Small intestine (tissue), 7 donors: Measurements from ENCODE around the gene CLEC16A. TPM values are rescaled to one million over a fixed set of nuclear protein-coding genes. Genes with fewer than 3 reads are reported as not detected.
"Not testable (repeated sequence)": the region's sequence is repeated elsewhere in the genome, so short reads cannot be mapped to it uniquely, and the experiment has no call there.

Experiments used
- DNase-seq, 2 donors: peaks; one replicate each; pipeline versions ENCODE4 v3.0.0 to v3.0.0-alpha.2; 2013
- FAIRE-seq: peaks from 2 replicates; lab custom pipeline; 2012; peaks lifted over from hg19 to GRCh38; lab: Jason Lieb, UNC
- H3K27ac ChIP-seq, 3 donors: one replicate each; pipeline ENCODE4 v1.5.1; 2013; ENCODE audit warnings: low read length in 2 of 3, mild to moderate bottlenecking in 2 of 3, control low read depth in 1 of 3, inconsistent platforms in 1 of 3, low read depth in 1 of 3, moderate library complexity in 1 of 3
- H3K27me3 ChIP-seq, 3 donors: one replicate each; pipeline ENCODE4 v1.6.1; 2013; ENCODE audit warnings: low read length in 3 of 3, inconsistent platforms in 1 of 3; ENCODE audit not compliant: control insufficient read depth in 3 of 3, insufficient read depth in 3 of 3
- H3K36me3 ChIP-seq, 3 donors: one replicate each; pipeline ENCODE4 v1.6.1; 2013; ENCODE audit warnings: low read length in 3 of 3, inconsistent platforms in 1 of 3, low read depth in 1 of 3, mild to moderate bottlenecking in 1 of 3, moderate library complexity in 1 of 3; ENCODE audit not compliant: control insufficient read depth in 3 of 3, insufficient read depth in 2 of 3
- H3K4me1 ChIP-seq, 3 donors: one replicate each; pipeline ENCODE4 v1.6.1; 2013; ENCODE audit warnings: low read length in 2 of 3, inconsistent platforms in 1 of 3, low read depth in 1 of 3, mild to moderate bottlenecking in 1 of 3, moderate library complexity in 1 of 3; ENCODE audit not compliant: control insufficient read depth in 3 of 3, insufficient read depth in 2 of 3
- H3K4me3 ChIP-seq, 3 donors: one replicate each; pipeline ENCODE4 v1.5.1; 2013; ENCODE audit warnings: low read length in 3 of 3, control low read depth in 1 of 3, inconsistent platforms in 1 of 3, low read depth in 1 of 3, mild to moderate bottlenecking in 1 of 3, moderate library complexity in 1 of 3
- H3K9me3 ChIP-seq, 2 donors: one replicate each; pipeline ENCODE4 v1.6.1; 2013; ENCODE audit warnings: low read depth in 1 of 2, low read length in 1 of 2; ENCODE audit not compliant: control insufficient read depth in 2 of 2, insufficient read depth in 1 of 2
- WGBS, 3 donors: extraction: QIAGEN DNeasy Blood & Tissue Kit; methylation state at CpG; one replicate each; pipeline ENCODE4 v1.1.7; 2013; 5-methylcytosine and 5-hydroxymethylcytosine counted together
- polyA plus RNA-seq, 4 donors: library from polyadenylated mRNA; stranded (reverse) in 3 of 4; unstranded in 1 of 4; fragments of 200-250 nt in 3 of 4; fragments of 120-200 nt in 1 of 4; gene quantifications; one replicate each; pipeline versions ENCODE4 v1.2.1 to v1.2.3, GENCODE V29; 2013
- donor health status: healthy with polysubstance abuse.
- donor health status: control.
- donor health status: control.
- donor health status: Bipolar disorder and iron deficiency.
- donor health status: healthy.

CLEC16A gene
- polyA plus RNA-seq, 4 donors: 12.2 to 23.5 (median 14.1) TPM

DNA sequence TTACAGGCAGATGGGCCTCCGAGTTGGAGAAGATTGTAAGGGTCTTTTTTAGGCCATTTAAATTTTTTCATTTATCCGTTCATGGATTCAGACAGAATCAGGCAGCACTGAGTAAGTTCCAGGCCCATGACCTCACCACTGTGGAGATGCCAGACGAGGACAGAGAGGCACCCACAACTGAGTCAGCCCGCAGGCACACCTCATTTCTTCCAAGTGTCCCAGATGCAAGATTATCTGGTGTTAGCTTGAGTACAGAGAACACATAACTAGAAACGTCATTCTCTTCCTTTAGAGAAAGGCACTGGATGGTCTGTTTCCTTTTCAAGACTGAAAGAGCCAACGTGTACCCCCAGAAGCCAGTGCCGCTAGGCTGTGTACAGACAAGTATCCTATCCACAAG lies 16.9 kb downstream of the CLEC16A start:
- 78 to 85% (median 84%) methylated on average over 7 of the region's 7 CpGs for WGBS, 3 donors
- peaks cover 0 to 5% (median 0%) of the 10 kb centered on the region in 3 donors for H3K4me1 ChIP-seq
- H3K27ac ChIP-seq: no peak overlapping the region
- H3K36me3 ChIP-seq: peaks cover 7 to 41% (median 9%) of the 10 kb centered on the region in 3 donors
- DNase-seq (no peak), FAIRE-seq (no peak)
- no peaks in the 10 kb centered on the region for H3K9me3 ChIP-seq
- H3K4me3 ChIP-seq: no peak overlapping the region
- H3K27me3 ChIP-seq: no peaks in the 10 kb centered on the region

DNA sequence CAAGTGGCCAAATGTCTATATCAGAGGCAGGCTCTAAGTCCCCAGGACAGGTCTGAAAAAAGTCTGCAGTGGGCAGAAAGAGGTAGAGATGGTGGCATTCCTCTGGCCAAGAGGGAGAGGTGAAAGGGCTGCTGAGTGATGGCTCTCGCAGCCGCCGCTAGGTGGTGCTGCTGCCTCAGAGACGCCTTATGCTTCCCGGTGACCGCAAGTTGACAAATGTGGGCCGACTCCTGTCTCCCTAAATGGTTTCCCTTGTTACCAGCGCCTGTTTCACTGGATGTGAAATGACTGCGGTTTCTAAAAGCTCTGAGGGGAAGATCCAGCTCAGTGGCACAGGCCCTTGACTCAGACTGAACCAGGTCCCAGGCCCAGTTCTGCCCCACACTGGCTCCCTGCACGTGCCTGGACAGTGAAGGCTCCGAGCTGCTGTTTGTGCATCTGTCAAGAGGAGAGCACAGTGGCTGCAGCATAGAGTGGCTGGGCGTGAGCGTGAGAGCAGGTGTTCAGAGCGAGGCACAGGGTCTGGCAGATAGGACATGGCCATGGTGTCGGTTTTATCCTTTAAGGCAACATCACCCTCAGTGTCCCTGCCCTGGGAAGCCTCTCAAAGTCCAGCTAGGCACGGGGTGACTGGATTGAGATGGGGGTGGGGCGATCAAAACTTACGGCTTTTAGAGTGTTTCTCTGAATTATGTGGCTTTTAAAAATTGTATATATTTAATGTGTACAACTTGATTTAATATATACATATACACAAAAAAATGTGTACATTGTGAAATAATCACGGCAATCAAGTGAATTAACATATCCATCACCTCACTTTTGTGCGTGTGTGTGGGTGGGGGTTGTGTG lies 19.9 kb downstream of the CLEC16A start:
- no peak for FAIRE-seq

DNA sequence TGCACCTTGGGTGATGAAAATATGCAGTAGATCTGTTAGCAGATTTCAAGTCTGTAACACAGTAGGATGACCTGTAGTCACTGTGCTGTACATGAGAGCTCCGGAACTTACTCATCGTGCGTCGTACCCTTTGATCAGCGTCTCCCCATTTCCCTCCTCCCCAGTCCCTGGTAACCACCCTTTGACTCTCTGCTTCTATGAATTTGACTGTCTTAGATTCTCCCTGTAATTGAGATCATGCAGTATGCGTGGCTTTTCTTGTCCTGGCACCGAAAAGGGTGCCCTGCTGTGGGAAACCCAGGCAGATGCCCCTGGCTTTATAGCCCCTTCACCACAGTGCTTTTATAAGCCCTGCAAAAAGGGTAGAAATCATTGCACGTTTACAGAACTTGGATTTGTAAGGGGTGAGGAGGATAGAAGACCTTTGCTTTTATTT lies 20.5 kb downstream of the CLEC16A start:
- peaks cover 0 to 5% (median 0%) of the 10 kb centered on the region in 3 donors for H3K4me1 ChIP-seq
- no peaks in the 10 kb centered on the region for H3K9me3 ChIP-seq
- no peak for DNase-seq
- peak overlapping the region in 1 of 3 donors; percentile 30 for H3K27ac ChIP-seq
- peaks cover 4 to 41% (median 11%) of the 10 kb centered on the region in 3 donors for H3K36me3 ChIP-seq
- 65 to 85% (median 76%) methylated on average over 8 of the region's 8 CpGs for WGBS, 3 donors
- H3K4me3 ChIP-seq: no peak overlapping the region
- no peaks in the 10 kb centered on the region for H3K27me3 ChIP-seq
- FAIRE-seq: no peak

More for the DNA sequence above, 19.9 kb downstream of the CLEC16A start:
- peaks cover 0 to 5% (median 0%) of the 10 kb centered on the region in 3 donors for H3K4me1 ChIP-seq
- DNase-seq: peak; percentile 75 to 86
- H3K27me3 ChIP-seq: no peaks in the 10 kb centered on the region
- H3K4me3 ChIP-seq: no peak overlapping the region
- H3K27ac ChIP-seq: peak overlapping the region in 1 of 3 donors; percentile 13
- H3K36me3 ChIP-seq: peaks cover 4 to 40% (median 11%) of the 10 kb centered on the region in 3 donors
- no peaks in the 10 kb centered on the region for H3K9me3 ChIP-seq
- WGBS, 3 donors: 31 to 36% (median 35%) methylated on average over 20 of the region's 20 CpGs

DNA sequence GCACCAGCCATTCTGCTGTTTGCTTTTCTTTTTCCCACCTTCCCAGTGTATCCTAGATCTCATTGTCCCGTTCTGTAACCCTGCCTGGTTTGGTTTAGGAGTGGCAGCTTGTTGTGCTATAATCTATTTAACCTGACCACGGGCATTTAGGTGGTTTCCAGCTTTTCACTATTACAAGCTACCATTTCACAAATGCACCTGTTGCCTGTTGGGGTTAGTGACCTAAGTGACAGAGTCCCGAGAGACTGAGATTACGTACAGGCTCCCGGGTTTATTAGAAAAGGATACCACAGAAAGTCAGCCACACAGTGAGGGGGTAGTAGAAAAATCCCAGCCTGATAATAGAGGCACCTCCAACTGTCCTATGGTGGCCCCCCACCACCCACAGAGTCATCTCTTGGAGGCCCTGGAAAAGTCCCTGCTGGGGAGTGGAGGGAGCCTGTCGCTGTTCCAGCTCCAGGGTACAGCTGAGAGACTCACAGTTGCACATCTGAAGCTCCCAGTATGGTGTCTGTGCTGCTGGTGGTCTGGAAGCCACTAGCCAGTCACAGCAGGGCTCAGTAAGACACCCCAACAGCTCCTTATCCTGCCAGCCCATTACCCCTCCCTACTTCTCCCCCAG lies 21.2 kb downstream of the CLEC16A start:
- Histone ChIP-seq H3K27me3 (no peaks in the 10 kb centered on the region), H3K4me1 (peaks cover 0 to 5% (median 0%) of the 10 kb centered on the region in 3 donors), H3K9me3 (no peaks in the 10 kb centered on the region), H3K4me3 (no peak overlapping the region), H3K36me3 (peaks cover 4 to 45% (median 11%) of the 10 kb centered on the region in 3 donors), H3K27ac (no peak overlapping the region)
- FAIRE-seq: no peak
- no peak for DNase-seq
- WGBS, 3 donors: 69 to 76% (median 73%) methylated on average over 6 of the region's 6 CpGs

DNA sequence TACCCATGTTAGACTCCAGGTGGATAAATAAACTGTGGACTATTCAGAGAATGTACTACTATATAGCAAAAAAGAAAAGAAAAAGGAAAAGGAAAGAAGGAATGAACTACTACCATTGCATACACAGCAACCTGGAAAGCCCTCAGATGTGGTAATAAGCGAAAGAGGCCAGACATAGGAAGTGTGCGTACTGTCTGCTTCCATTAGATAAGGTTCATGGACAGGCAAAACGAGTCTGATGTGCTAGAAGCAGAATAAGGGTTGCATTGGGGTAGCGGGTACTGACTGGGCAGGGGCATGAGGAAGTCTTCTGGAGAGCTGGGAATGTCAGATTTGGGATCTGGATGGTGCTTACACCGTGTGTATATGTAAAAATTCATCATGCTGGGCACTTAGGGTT lies 21.8 kb downstream of the CLEC16A start:
- no peak for DNase-seq
- FAIRE-seq: no peak
- H3K36me3 ChIP-seq: peaks cover 4 to 49% (median 11%) of the 10 kb centered on the region in 3 donors
- WGBS, 3 donors: 84 to 87% (median 85%) methylated on average over 5 of the region's 5 CpGs
- H3K9me3 ChIP-seq: no peaks in the 10 kb centered on the region
- H3K27ac ChIP-seq: no peak overlapping the region
- no peaks in the 10 kb centered on the region for H3K27me3 ChIP-seq
- H3K4me1 ChIP-seq: peaks cover 0 to 5% (median 0%) of the 10 kb centered on the region in 3 donors
- H3K4me3 ChIP-seq: no peak overlapping the region

DNA sequence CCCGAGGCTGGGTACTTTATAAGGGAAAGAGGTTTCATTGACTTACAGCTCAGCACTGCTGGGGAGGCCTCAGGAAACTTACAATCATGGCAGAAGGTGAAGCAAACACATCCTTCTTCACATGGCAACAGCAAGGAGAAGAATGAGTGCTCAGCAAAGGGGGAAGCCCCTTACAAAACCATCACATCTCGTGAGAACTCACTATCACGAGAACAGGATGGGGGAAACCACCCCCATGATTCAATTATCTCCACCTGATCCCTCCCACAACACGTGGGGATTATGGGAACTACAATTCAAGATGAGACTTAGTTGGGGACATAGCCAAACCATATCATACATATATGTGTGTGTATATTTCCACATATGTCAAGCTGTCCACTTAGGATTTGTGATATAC lies 22.2 kb downstream of the CLEC16A start:
- H3K4me3 ChIP-seq, DNase-seq, H3K27ac ChIP-seq, H3K9me3 ChIP-seq, H3K27me3 ChIP-seq, H3K4me1 ChIP-seq, FAIRE-seq: not testable (repeated sequence)
- WGBS, 3 donors: 59 to 68% (median 65%) methylated on average over 4 of the region's 4 CpGs
- peaks cover 4 to 51% (median 11%) of the 10 kb centered on the region in 3 donors for H3K36me3 ChIP-seq

DNA sequence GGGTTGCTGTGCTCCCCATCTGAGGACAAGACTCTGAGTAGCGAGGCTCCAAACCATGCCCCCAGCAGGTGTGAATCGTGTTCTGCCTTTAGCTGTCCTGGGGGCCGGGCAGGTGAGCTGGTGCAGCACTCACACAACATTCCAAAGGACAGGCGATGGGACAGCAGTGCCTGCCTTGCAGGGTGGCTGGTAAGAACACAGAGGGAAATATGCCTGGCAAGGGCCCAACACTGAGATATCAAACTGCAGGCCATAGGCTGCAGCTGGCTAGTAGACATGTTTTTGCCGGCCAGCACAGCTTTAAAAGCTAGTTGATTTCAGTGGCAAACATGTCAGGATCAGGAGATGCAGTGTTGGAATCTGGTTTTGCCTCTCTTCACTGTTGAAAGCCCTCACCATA lies 23.6 kb downstream of the CLEC16A start:
- peaks cover 3 to 46% (median 9%) of the 10 kb centered on the region in 3 donors for H3K36me3 ChIP-seq
- no peaks in the 10 kb centered on the region for H3K9me3 ChIP-seq
- FAIRE-seq (no peak), DNase-seq (no peak)
- peaks cover 0 to 5% (median 0%) of the 10 kb centered on the region in 3 donors for H3K4me1 ChIP-seq
- 61 to 83% (median 64%) methylated on average over 5 of the region's 5 CpGs for WGBS, 3 donors
- H3K4me3 ChIP-seq: no peak overlapping the region
- no peaks in the 10 kb centered on the region for H3K27me3 ChIP-seq
- H3K27ac ChIP-seq: no peak overlapping the region

DNA sequence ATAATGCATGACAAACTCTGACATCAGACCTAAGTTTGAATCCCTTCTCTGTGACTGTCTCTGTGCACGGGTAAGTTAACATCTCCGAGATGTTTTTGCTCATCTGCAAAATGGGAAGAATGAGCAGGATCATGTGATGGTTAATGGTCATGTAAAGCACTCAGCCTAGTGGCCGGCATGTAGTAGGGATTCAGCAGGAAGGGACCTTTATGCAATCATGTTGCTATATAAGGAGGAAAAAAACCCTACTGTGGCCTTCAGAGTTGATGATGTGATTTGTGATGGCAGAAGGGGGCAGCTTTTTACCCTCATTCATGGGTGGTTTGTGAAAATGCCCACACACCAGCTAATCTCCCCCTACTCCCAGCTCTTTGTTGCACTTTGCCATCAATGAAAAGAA lies 24.1 kb downstream of the CLEC16A start:
- H3K27me3 ChIP-seq: no peaks in the 10 kb centered on the region
- H3K4me3 ChIP-seq: no peak overlapping the region
- FAIRE-seq: no peak
- no peak overlapping the region for H3K27ac ChIP-seq
- no peaks in the 10 kb centered on the region for H3K9me3 ChIP-seq
- no peak for DNase-seq
- WGBS, 3 donors: 87 to 93% (median 89%) methylated on average over 3 of the region's 3 CpGs
- peaks cover 0 to 45% (median 11%) of the 10 kb centered on the region in 3 donors for H3K36me3 ChIP-seq
- peaks cover 0 to 5% (median 0%) of the 10 kb centered on the region in 3 donors for H3K4me1 ChIP-seq
